ENCODE results near the gene CLDN4. TPM values are rescaled to one million over a fixed set of nuclear protein-coding genes. Genes with fewer than 3 reads are reported as not detected.

The CLDN4 gene
- total RNA-seq, 2 experiments from 2014 or later = 0.10 TPM; not detected in 1

DNA sequence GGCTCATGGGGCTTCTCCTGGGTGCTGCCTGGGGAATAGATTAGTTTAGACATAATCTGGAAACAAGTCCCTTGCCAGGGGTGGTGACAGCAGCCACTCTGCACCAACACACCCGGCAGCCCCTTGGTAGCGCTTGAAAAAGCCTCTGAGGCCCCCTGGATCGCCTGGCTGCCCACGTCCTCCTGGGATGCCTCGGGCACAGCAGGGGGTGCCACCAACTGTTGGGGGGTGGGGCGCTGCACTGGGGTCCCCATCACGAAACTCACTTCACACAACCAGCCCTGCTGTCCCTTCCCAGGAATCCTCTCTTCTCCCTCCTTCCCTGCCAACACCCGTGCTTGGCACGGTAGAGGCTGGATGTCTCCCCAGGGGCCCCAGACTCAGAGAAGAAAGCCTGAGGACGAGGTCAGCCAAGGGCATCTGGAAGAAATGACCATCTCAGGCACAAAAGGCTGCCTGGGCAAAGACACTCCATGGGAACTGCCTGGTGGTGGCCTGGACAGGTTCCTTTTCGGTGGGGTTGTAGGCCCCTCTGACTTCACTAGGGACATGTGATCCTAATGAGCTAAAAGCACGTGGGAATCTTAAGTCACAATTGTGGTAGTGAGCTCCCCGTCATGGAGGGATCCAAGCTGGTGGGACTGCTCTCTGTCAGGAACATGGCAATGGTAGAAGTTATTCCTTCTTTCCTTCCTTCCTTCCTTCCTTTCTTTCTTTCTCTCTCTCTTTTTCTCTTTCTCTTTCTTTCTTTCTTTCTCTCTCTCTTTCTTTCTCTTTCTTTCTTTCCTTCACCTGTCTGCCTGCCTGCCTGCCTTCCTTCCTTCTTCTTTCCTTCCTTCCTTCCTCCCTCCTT lies 41.5 kb downstream of the CLDN4 start:
- CTCF ChIA-PET = interaction anchor here (0.8 kb wide), 1 partner anchor 155 kb away, joined by 3 read pairs; no protein-coding TSS in a partner anchor
- Mint-ChIP-seq H3K4me1 (no peaks in the 10 kb centered on the region), H3K4me3 (no peak overlapping the region), H3K9me3 (no peaks in the 10 kb centered on the region), H3K27ac (no peak overlapping the region), H3K27me3 (no peaks in the 10 kb centered on the region), H3K36me3 (ENCODE audit: low read depth) (no peaks in the 10 kb centered on the region)
- no peak for DNase-seq
- POLR2A ChIA-PET = no interaction called here

- DNase-seq = no peak
- POLR2A ChIA-PET = no interaction called here
- no peaks in the 10 kb centered on the region for H3K4me1 Mint-ChIP-seq
- no peak overlapping the region for H3K27ac Mint-ChIP-seq
- H3K4me3 Mint-ChIP-seq = no peak overlapping the region
- no peaks in the 10 kb centered on the region for H3K27me3 Mint-ChIP-seq
- H3K36me3 Mint-ChIP-seq (ENCODE audit: low read depth) = no peaks in the 10 kb centered on the region
- no peaks in the 10 kb centered on the region for H3K9me3 Mint-ChIP-seq
- CTCF ChIA-PET = no interaction called here
Measured at GRCh38 chr7:73876361-73876760, 45.6 kb downstream of the CLDN4 start.

DNA sequence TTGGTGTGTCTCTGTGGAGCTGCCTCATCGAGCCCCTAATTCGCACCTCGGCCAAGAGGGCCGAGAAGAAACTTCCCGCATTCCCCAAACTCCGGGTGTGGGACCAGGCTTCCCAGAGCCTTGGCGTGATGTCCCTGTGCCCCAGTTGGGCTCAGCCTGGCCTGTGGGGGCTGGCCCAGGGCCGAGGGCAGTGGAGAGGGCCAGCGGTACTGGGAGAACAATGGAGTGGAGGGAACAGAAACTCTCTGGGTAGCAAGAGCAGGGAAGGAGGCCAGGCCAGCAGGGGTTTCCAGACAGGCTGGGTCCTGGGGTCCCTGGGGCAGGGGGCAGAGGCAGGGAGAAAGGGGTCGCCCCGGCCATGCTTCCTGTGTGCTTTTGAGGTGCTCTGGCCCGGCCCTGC lies 46.2 kb downstream of the CLDN4 start:
- no peak for DNase-seq
- H3K36me3 Mint-ChIP-seq (ENCODE audit: low read depth) = no peaks in the 10 kb centered on the region
- POLR2A ChIA-PET = no interaction called here
- H3K9me3 Mint-ChIP-seq = no peaks in the 10 kb centered on the region
- H3K4me3 Mint-ChIP-seq = no peak overlapping the region
- CTCF ChIA-PET = no interaction called here
- no peaks in the 10 kb centered on the region for H3K4me1 Mint-ChIP-seq
- no peak overlapping the region for H3K27ac Mint-ChIP-seq
- no peaks in the 10 kb centered on the region for H3K27me3 Mint-ChIP-seq

GRCh38 chr7:73879977-73880681 lies 49.3 kb downstream of the CLDN4 start:
- no peaks in the 10 kb centered on the region for H3K27me3 Mint-ChIP-seq

GRCh38 chr7:73880755-73881328 lies 50.0 kb downstream of the CLDN4 start:
- no peak for DNase-seq
- Mint-ChIP-seq H3K36me3 (ENCODE audit: low read depth) (no peaks in the 10 kb centered on the region), H3K4me3 (no peak overlapping the region), H3K4me1 (no peaks in the 10 kb centered on the region), H3K27me3 (no peaks in the 10 kb centered on the region), H3K27ac (no peak overlapping the region), H3K9me3 (no peaks in the 10 kb centered on the region)
- ChIA-PET CTCF (no interaction called here), POLR2A (no interaction called here)

More at GRCh38 chr7:73879977-73880681, 49.3 kb downstream of the CLDN4 start:
- no peak overlapping the region for H3K4me3 Mint-ChIP-seq
- H3K4me1 Mint-ChIP-seq = no peaks in the 10 kb centered on the region
- no peaks in the 10 kb centered on the region for H3K9me3 Mint-ChIP-seq
- no peaks in the 10 kb centered on the region for H3K36me3 Mint-ChIP-seq (ENCODE audit: low read depth)
- DNase-seq = no peak
- CTCF ChIA-PET = interaction anchor here (0.7 kb wide), 1 partner anchor 147 kb away, joined by 3 read pairs; no protein-coding TSS in a partner anchor
- POLR2A ChIA-PET = no interaction called here
- H3K27ac Mint-ChIP-seq = no peak overlapping the region

- POLR2A ChIA-PET = no interaction called here
- H3K27me3 Mint-ChIP-seq = peaks cover 4% of the 10 kb centered on the region
- no peaks in the 10 kb centered on the region for H3K9me3 Mint-ChIP-seq
- H3K4me3 Mint-ChIP-seq = no peak overlapping the region
- CTCF ChIA-PET = no interaction called here
- no peaks in the 10 kb centered on the region for H3K36me3 Mint-ChIP-seq (ENCODE audit: low read depth)
- no peaks in the 10 kb centered on the region for H3K4me1 Mint-ChIP-seq
- H3K27ac Mint-ChIP-seq = no peak overlapping the region
- no peak for DNase-seq
Measured at GRCh38 chr7:73881352-73882046, 50.7 kb downstream of the CLDN4 start.

- no peak overlapping the region for H3K4me3 Mint-ChIP-seq
- no peaks in the 10 kb centered on the region for H3K36me3 Mint-ChIP-seq (ENCODE audit: low read depth)
- CTCF ChIA-PET = no interaction called here
Measured at GRCh38 chr7:73882047-73882402, 51.2 kb downstream of the CLDN4 start.

More at GRCh38 chr7:73882047-73882402, 51.2 kb downstream of the CLDN4 start:
- Mint-ChIP-seq H3K4me1 (no peaks in the 10 kb centered on the region), H3K27me3 (peaks cover 7% of the 10 kb centered on the region), H3K27ac (no peak overlapping the region), H3K9me3 (no peaks in the 10 kb centered on the region)
- POLR2A ChIA-PET = no interaction called here
- no peak for DNase-seq

Other genes with a start within 250 kb of the CLDN4 start
- not detected for gene MLXIPL, start 206.5 kb upstream of the CLDN4 start, total RNA-seq
- under 1 TPM; 0.33 to 0.40 TPM for gene VPS37D, start 163.2 kb upstream of the CLDN4 start, total RNA-seq
- 1 to 10 TPM; 5.9 to 6.4 TPM for gene DNAJC30, start 147.5 kb upstream of the CLDN4 start, total RNA-seq
- gene BUD23, start 147.4 kb upstream of the CLDN4 start, total RNA-seq = 10 to 100 TPM; 57.0 to 57.2 TPM
- gene STX1A, start 111.3 kb upstream of the CLDN4 start, total RNA-seq = 10 to 100 TPM; 27.9 to 30.7 TPM
- 10 to 100 TPM; 12.3 to 13.7 TPM for gene ABHD11, start 92.2 kb upstream of the CLDN4 start, total RNA-seq
- gene CLDN3, start 60.7 kb upstream of the CLDN4 start, total RNA-seq = not detected
- 1 to 10 TPM; 3.3 to 3.7 TPM for gene METTL27, start 11.5 kb downstream of the CLDN4 start, total RNA-seq
- not detected for gene TMEM270, start 30.2 kb downstream of the CLDN4 start, total RNA-seq
- gene ELN, start 197.2 kb downstream of the CLDN4 start, total RNA-seq = not detected